Smooth muscle cell (in vitro differentiated cells): Measurements from ENCODE around the gene LCN12. TPM values are rescaled to one million over a fixed set of nuclear protein-coding genes. Genes with fewer than 3 reads are reported as not detected.

Experiments used
- DNase-seq: peaks from one replicate; lab custom pipeline; 2025; ENCODE audit not compliant: unreplicated experiment; lab: John Stamatoyannopoulos, UW
- H2AFZ ChIP-seq: fragments of 200-600 bp; sonication (generic); 2 replicates; pipeline ENCODE4 v1.6.0; 2016; ENCODE audit warnings: antibody characterized with exemption, low read depth, mild to moderate bottlenecking
- H3F3A ChIP-seq: fragments of 200-600 bp; sonication (generic); 2 replicates; pipeline ENCODE4 v1.6.0; 2017; ENCODE audit warnings: antibody characterized with exemption, low read depth
- H3K27ac ChIP-seq: fragments of 200-600 bp; sonication (generic); 2 replicates; pipeline ENCODE4 v1.5.1; 2016; ENCODE audit warnings: low read depth, mild to moderate bottlenecking
- H3K27me3 ChIP-seq: fragments of 200-600 bp; sonication (generic); 2 replicates; pipeline ENCODE4 v1.6.1; 2016; ENCODE audit warnings: low read depth, mild to moderate bottlenecking
- H3K36me3 ChIP-seq: fragments of 200-600 bp; sonication (generic); 2 replicates; pipeline ENCODE4 v1.5.1; 2016; ENCODE audit warnings: low read depth
- H3K4me1 ChIP-seq: fragments of 200-600 bp; sonication (generic); 2 replicates; pipeline ENCODE4 v1.5.1; 2016; ENCODE audit warnings: low read depth
- H3K4me2 ChIP-seq: fragments of 200-600 bp; sonication (generic); 2 replicates; pipeline ENCODE4 v1.6.0; 2016; ENCODE audit warnings: mild to moderate bottlenecking
- H3K4me3 ChIP-seq: fragments of 200-600 bp; sonication (generic); 2 replicates; pipeline ENCODE4 v1.5.1; 2016; ENCODE audit warnings: mild to moderate bottlenecking
- H3K79me2 ChIP-seq: fragments of 200-600 bp; sonication (generic); 2 replicates; pipeline ENCODE4 v1.6.0; 2016; ENCODE audit warnings: low read depth, mild to moderate bottlenecking
- H3K9ac ChIP-seq: fragments of 200-600 bp; sonication (generic); 2 replicates; pipeline ENCODE4 v1.6.0; 2016; ENCODE audit warnings: low read depth
- H3K9me3 ChIP-seq: fragments of 200-600 bp; sonication (generic); replicated peaks from 2 replicates; pipeline ENCODE4 v1.5.1; 2016; ENCODE audit warnings: low read depth
- H4K20me1 ChIP-seq: fragments of 200-600 bp; sonication (generic); 2 replicates; pipeline ENCODE4 v1.6.0; 2016; ENCODE audit warnings: low read depth
- CTCF ChIP-seq: fragments of 200-600 bp; sonication (generic); IDR thresholded peaks from 2 replicates; pipeline ENCODE4 v1.5.1; 2017; ENCODE audit warnings: borderline replicate concordance, mild to moderate bottlenecking, antibody characterized with exemption; ENCODE audit not compliant: insufficient read depth, poor library complexity, severe bottlenecking
- WGBS: methylation state at CpG from one replicate; pipeline ENCODE4 v1.1.7; 2016; ENCODE audit warnings: low lambda C conversion rate; 5-methylcytosine and 5-hydroxymethylcytosine counted together
- polyA plus RNA-seq: library from polyadenylated mRNA; unstranded; fragments of >200 nt; fragmentation: Nextera tagmentation; extraction: Ambion mirVana; gene quantifications from 2 replicates; pipeline ENCODE4 v1.2.1, GENCODE V29; 2016
- total RNA-seq: library from RNA; depleted of rRNA; stranded (reverse); fragments of >200 nt; gene quantifications from 2 replicates; pipeline ENCODE4 v1.2.3, GENCODE V29; 2014

The LCN12 gene
- total and polyA plus RNA-seq, 2 experiments from 2014 or later: not detected

GRCh38 chr9:136928591-136928990 lies 23.5 kb upstream of the LCN12 start:
- 88% methylated on average over 9 of the region's 9 CpGs for WGBS
- no peak for DNase-seq
- Histone ChIP-seq H3K4me1 (no peaks in the 10 kb centered on the region), H3K79me2 (no peaks in the 10 kb centered on the region), H3K36me3 (no peaks in the 10 kb centered on the region), H3K27ac (no peak overlapping the region), H3K27me3 (no peaks in the 10 kb centered on the region), H2AFZ (no peak overlapping the region), H3F3A (no peaks in the 10 kb centered on the region), H4K20me1 (no peaks in the 10 kb centered on the region), H3K9me3 (no peaks in the 10 kb centered on the region), H3K9ac (no peak overlapping the region), H3K4me3 (no peak overlapping the region), H3K4me2 (no peak overlapping the region)
- TF ChIP-seq CTCF: no peak

- no peak for DNase-seq
- no peaks in the 10 kb centered on the region for H3K4me1 ChIP-seq
- H3K36me3 ChIP-seq: no peaks in the 10 kb centered on the region
- no peaks in the 10 kb centered on the region for H3K9me3 ChIP-seq
- H3K4me2 ChIP-seq: no peak overlapping the region
- no peak overlapping the region for H2AFZ ChIP-seq
- 100% methylated on average over 4 of the region's 4 CpGs for WGBS
- H3K4me3 ChIP-seq: no peak overlapping the region
- no peaks in the 10 kb centered on the region for H3K27me3 ChIP-seq
- no peak overlapping the region for H3K27ac ChIP-seq
- no peak overlapping the region for H3K9ac ChIP-seq
- no peaks in the 10 kb centered on the region for H3F3A ChIP-seq
- no peaks in the 10 kb centered on the region for H3K79me2 ChIP-seq
- no peaks in the 10 kb centered on the region for H4K20me1 ChIP-seq
- TF ChIP-seq CTCF: no peak
Observed at GRCh38 chr9:136930014-136930413, 22.1 kb upstream of the LCN12 start.

GRCh38 chr9:136931611-136932130 lies 20.4 kb upstream of the LCN12 start:
- H3K36me3 ChIP-seq: no peaks in the 10 kb centered on the region
- no peaks in the 10 kb centered on the region for H4K20me1 ChIP-seq
- H3K4me3 ChIP-seq: no peak overlapping the region
- no peaks in the 10 kb centered on the region for H3K27me3 ChIP-seq
- H3K9ac ChIP-seq: no peak overlapping the region
- H3F3A ChIP-seq: no peaks in the 10 kb centered on the region
- TF ChIP-seq CTCF: no peak
- no peaks in the 10 kb centered on the region for H3K4me1 ChIP-seq
- DNase-seq: no peak
- H3K9me3 ChIP-seq: no peaks in the 10 kb centered on the region
- H2AFZ ChIP-seq: no peak overlapping the region
- H3K4me2 ChIP-seq: no peak overlapping the region
- WGBS: 100% methylated on average over 2 of the region's 2 CpGs
- H3K27ac ChIP-seq: no peak overlapping the region
- H3K79me2 ChIP-seq: no peaks in the 10 kb centered on the region

DNA sequence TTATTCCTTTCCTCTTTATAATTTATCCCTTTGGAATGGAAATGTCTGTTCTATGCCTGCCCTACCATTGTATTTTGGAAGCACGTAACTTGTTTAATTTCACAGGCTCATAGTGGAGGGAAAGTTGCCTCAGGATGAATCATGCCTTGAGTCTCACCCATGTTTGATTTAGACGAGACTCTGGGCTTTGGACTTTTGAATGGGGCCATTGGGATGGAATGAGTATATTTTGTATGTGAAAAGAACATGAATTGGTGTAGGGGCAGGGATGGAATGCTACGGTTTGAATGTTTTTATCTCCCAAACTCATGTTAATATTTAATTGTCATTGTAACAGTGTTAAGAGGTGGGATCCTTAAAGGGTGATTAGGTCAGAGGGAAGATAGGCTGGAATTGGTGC lies 17.8 kb upstream of the LCN12 start:
- Histone ChIP-seq H3K9ac (no peak overlapping the region), H3F3A (no peaks in the 10 kb centered on the region), H4K20me1 (no peaks in the 10 kb centered on the region), H3K4me1 (no peaks in the 10 kb centered on the region), H2AFZ (no peak overlapping the region), H3K9me3 (no peaks in the 10 kb centered on the region), H3K27me3 (no peaks in the 10 kb centered on the region), H3K4me2 (no peak overlapping the region), H3K27ac (no peak overlapping the region), H3K79me2 (no peaks in the 10 kb centered on the region), H3K4me3 (no peak overlapping the region), H3K36me3 (no peaks in the 10 kb centered on the region)
- no peak for DNase-seq
- TF ChIP-seq CTCF: no peak
- 92% methylated on average over 3 of the region's 3 CpGs for WGBS
